ENCODE measurements around the gene CD248.

CD248 gene

GRCh38 chr11:66333220-66333877, 16.5 kb upstream of the CD248 start:
- no peak overlapping the region for H3K4me3 ChIP-seq (ENCODE audit: control insufficient read depth, low read depth, low read length)
- TF ChIP-seq CTCF (IDR thresholded peaks at IDR 0.05; ENCODE audit: control insufficient read depth, insufficient read depth, low read depth, low read length, missing control alignments): no peak
- no peak for DNase-seq (ENCODE audit: low read depth)

GRCh38 chr11:66332371-66333219, 15.8 kb upstream of the CD248 start:
- no peak overlapping the region for H3K4me3 ChIP-seq (ENCODE audit: control insufficient read depth, low read depth, low read length)
- no peak for TF ChIP-seq CTCF (IDR thresholded peaks at IDR 0.05; ENCODE audit: control insufficient read depth, insufficient read depth, low read depth, low read length, missing control alignments)
- no peak for DNase-seq (ENCODE audit: low read depth)

DNA sequence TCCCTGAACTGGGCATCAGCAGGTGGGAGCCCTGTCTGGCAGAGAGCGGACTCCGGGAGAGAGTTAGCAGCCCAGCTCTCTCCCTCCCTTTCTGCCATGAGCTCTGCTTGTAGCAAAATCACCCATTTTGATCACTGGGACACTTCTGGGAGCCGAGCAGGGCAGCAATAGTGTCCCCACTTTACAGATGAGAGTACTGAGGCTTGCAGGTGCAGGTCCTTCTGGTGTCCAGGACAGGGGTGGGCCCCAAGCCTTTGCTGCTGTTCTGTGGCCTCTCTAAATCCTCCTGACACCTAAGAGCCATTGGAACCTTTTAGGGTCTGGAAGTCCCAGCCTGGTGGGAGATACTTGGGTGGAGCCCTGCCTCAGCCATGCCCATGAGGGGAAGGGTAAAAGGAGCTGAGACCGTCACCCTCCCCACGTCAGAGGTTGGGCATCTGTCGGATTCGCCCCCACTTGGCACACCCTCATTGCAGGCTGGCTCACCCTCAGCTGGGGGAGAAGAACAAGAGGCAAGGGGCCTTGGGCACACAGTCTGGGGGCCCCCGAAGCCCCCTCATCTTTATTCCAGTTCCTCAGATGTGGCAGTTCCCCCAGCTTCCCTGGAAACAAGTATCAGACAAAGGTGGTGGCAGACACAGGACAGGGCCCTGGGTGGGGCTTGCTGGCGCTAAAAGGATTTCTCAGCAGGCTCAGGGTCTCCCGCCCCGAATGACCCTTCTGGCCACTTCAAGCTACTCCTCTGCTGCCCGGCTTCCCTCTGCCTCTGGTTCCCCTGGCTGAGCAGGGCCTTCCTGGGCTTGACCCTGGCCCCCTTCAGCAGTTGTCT, 14.9 kb upstream of the CD248 start:
- no peak for TF ChIP-seq CTCF (IDR thresholded peaks at IDR 0.05; ENCODE audit: control insufficient read depth, insufficient read depth, low read depth, low read length, missing control alignments)

GRCh38 chr11:66330931-66331330, 14.1 kb upstream of the CD248 start:
- no peak overlapping the region for H3K4me3 ChIP-seq (ENCODE audit: control insufficient read depth, low read depth, low read length)
- DNase-seq (ENCODE audit: low read depth): no peak
- no peak for TF ChIP-seq CTCF (IDR thresholded peaks at IDR 0.05; ENCODE audit: control insufficient read depth, insufficient read depth, low read depth, low read length, missing control alignments)

More for the DNA sequence above, 14.9 kb upstream of the CD248 start:
- H3K4me3 ChIP-seq (ENCODE audit: control insufficient read depth, low read depth, low read length): no peak overlapping the region
- no peak for DNase-seq (ENCODE audit: low read depth)

- no peak overlapping the region for H3K4me3 ChIP-seq (ENCODE audit: control insufficient read depth, low read depth, low read length)
- DNase-seq (ENCODE audit: low read depth): no peak
These were observed 12.4 kb upstream of the CD248 start for GRCh38 chr11:66329165-66329673.

More at GRCh38 chr11:66329165-66329673, 12.4 kb upstream of the CD248 start:
- TF ChIP-seq CTCF (IDR thresholded peaks at IDR 0.05; ENCODE audit: control insufficient read depth, insufficient read depth, low read depth, low read length, missing control alignments): no peak

Measured in AG09309 (cell line).